ENCODE data around the gene SMURF1. TPM values are rescaled to one million over a fixed set of nuclear protein-coding genes. Genes with fewer than 3 reads are reported as not detected.
A peak's percentile ranks its signal among the peaks of the same experiment; 100 is the strongest.

The SMURF1 gene
- total RNA-seq, result 10 to 100 TPM; 15.4 to 25.1 TPM

DNA sequence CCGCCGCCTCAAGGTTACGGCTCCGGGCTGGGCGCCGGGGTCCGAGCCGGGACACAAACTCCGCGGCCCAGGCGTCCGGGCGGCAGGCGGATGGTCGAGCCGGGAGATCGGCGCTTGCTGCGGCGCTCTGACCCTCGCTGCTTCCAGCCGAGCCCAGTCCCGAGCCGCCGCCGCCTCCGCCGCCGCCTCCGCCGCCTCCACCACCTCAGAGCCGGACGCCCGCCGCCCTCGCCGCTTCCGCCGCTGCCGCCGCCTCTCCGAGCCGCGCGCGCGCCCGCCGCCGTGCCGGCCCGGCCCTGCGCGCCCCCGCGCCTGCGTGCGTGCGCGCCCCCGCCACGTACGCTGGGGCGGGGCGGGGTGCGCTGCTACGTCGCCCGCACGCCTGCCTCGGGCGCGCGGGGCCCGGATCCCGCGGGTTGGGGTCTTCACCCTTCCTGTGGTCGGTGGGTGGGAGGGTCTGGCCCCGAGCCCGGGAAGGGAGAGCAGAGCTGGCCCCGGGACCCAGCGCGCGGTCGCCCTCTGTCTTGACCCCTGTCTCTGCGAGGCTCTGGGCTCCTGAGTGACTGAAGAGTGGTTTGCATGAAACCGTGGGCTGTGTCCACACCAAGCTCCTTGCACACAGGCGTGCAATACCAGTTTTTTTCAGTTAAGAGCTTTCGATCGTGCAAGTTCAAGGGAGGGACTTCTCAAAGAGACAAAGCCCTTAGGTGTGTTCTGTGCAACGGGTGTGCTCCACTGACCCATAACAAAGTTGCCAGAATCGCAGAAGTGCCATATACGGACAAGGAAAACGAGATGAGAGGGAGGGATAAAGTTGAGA is at the start of gene SMURF1:
SMURF1 (minus strand) TSS at position 256 of the 820 bp plus-strand sequence. CDS start 328 bp downstream, outside the sequence.
- peaks cover 3% of the 10 kb centered on the region for H3K4me1 ChIP-seq (replicated peaks)
- intact Hi-C loops (cut with DNase I), result loop anchor here (2.0 to 10.0 kb wide), 2 partner anchors 103 to 261 kb away; partner anchors contain the start of genes BUD31 and PDAP1
- no peaks in the 10 kb centered on the region for H3K36me3 ChIP-seq
- H3K4me3 ChIP-seq, result peak within 1 kb of the TSS; percentile 100
- H3K9me3 ChIP-seq, result no peaks in the 10 kb centered on the region
- peak within 1 kb of the TSS; percentile 96 to 99 for H3K27ac ChIP-seq
- WGBS, result under 1% methylated on average over 76 of the region's 94 CpGs
- DNase-seq (ENCODE audit: low spot score), result peak; percentile 43
- no peaks in the 10 kb centered on the region for H3K27me3 ChIP-seq (replicated peaks; ENCODE audit: insufficient read depth)
- no peak for TF ChIP-seq POLR2A (IDR thresholded peaks at IDR 0.05)
- no peak for TF ChIP-seq POLR2AphosphoS5 (IDR thresholded peaks at IDR 0.05)
- TF ChIP-seq, protein P1, sequence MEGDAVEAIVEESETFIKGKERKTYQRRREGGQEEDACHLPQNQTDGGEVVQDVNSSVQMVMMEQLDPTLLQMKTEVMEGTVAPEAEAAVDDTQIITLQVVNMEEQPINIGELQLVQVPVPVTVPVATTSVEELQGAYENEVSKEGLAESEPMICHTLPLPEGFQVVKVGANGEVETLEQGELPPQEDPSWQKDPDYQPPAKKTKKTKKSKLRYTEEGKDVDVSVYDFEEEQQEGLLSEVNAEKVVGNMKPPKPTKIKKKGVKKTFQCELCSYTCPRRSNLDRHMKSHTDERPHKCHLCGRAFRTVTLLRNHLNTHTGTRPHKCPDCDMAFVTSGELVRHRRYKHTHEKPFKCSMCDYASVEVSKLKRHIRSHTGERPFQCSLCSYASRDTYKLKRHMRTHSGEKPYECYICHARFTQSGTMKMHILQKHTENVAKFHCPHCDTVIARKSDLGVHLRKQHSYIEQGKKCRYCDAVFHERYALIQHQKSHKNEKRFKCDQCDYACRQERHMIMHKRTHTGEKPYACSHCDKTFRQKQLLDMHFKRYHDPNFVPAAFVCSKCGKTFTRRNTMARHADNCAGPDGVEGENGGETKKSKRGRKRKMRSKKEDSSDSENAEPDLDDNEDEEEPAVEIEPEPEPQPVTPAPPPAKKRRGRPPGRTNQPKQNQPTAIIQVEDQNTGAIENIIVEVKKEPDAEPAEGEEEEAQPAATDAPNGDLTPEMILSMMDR (IDR thresholded peaks at IDR 0.05), result no peak

DNA sequence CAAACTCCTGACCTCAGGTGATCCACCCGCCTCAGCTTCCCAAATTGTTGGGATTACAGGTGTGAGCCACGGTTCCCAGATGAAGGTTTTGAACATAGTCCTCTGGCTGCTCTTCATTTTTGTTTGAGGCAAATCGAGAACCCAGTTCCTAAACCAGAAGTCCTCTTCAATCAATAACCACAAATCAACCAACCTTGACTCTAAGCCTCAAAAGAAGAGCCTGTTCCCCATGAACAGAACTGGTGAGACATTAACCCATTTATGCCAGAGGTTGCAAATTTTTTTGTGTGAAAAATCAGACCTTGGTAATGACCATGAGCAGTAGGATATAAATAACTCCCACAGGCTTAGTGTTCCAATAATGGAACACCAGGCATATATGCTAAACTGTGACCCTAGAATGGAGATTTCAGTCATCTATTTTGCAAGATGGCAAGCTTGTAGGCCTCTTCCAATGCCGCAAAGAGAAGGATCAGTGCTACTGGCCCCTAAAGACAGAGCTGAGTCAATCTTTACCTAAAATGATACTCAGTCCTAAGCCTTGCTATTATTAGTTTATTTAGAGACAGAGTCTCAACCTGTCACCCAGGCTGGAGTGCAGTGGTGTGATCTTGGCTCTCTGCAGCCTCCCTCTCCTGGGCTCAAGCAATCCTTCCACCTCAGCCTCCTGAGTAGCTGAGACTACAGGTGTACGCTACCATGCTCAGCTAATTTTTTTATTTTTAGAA is 48.1 kb upstream of the SMURF1 start:
- DNase-seq (ENCODE audit: low spot score), result no peak
- no peak for TF ChIP-seq POLR2A (IDR thresholded peaks at IDR 0.05)
- TF ChIP-seq POLR2AphosphoS5 (IDR thresholded peaks at IDR 0.05), result no peak
- TF ChIP-seq, protein P1 (IDR thresholded peaks at IDR 0.05), result no peak
- intact Hi-C loops (cut with DNase I), result no loop called here

GRCh38 chr7:99190359-99191009 is 46.6 kb upstream of the SMURF1 start:
- WGBS, result 76% methylated on average over 7 of the region's 7 CpGs
- Histone ChIP-seq H3K27ac (no peak overlapping the region), H3K4me3 (no peak overlapping the region), H3K9me3 (no peaks in the 10 kb centered on the region), H3K36me3 (no peaks in the 10 kb centered on the region), H3K27me3 (replicated peaks; ENCODE audit: insufficient read depth) (no peaks in the 10 kb centered on the region), H3K4me1 (replicated peaks) (no peaks in the 10 kb centered on the region)
- TF ChIP-seq, protein P1 (IDR thresholded peaks at IDR 0.05), result no peak
- TF ChIP-seq POLR2AphosphoS5 (IDR thresholded peaks at IDR 0.05) (no peak), POLR2A (IDR thresholded peaks at IDR 0.05) (no peak)
- DNase-seq (ENCODE audit: low spot score), result no peak
- intact Hi-C loops (cut with DNase I), result no loop called here

More for the DNA sequence above, 48.1 kb upstream of the SMURF1 start:
- H3K9me3 ChIP-seq, result no peaks in the 10 kb centered on the region
- H3K27ac ChIP-seq, result no peak overlapping the region
- H3K27me3 ChIP-seq (replicated peaks; ENCODE audit: insufficient read depth), result no peaks in the 10 kb centered on the region
- no peak overlapping the region for H3K4me3 ChIP-seq
- 90% methylated on average over 5 of the region's 5 CpGs for WGBS
- no peaks in the 10 kb centered on the region for H3K4me1 ChIP-seq (replicated peaks)
- H3K36me3 ChIP-seq, result no peaks in the 10 kb centered on the region

GRCh38 chr7:99189222-99189621 is 45.3 kb upstream of the SMURF1 start:
- no peaks in the 10 kb centered on the region for H3K27me3 ChIP-seq (replicated peaks; ENCODE audit: insufficient read depth)
- no peaks in the 10 kb centered on the region for H3K9me3 ChIP-seq
- H3K4me1 ChIP-seq (replicated peaks), result no peaks in the 10 kb centered on the region
- no peak for DNase-seq (ENCODE audit: low spot score)
- H3K4me3 ChIP-seq, result no peak overlapping the region
- H3K27ac ChIP-seq, result no peak overlapping the region
- 94% methylated on average over 1 of the region's 1 CpG for WGBS
- TF ChIP-seq, protein P1 (IDR thresholded peaks at IDR 0.05), result no peak
- TF ChIP-seq POLR2A (IDR thresholded peaks at IDR 0.05) (no peak), POLR2AphosphoS5 (IDR thresholded peaks at IDR 0.05) (no peak)
- intact Hi-C loops (cut with DNase I), result no loop called here
- no peaks in the 10 kb centered on the region for H3K36me3 ChIP-seq
